GM18507 (cell line): ENCODE measurements around the gene ARHGAP30.
"Not testable (repeated sequence)": the region's sequence is repeated elsewhere in the genome, so short reads cannot be mapped to it uniquely, and the experiment has no call there.

Experiments used
- DNase-seq: peaks from one replicate; pipeline ENCODE4 v3.0.0; 2011; ENCODE audit warnings: low read depth; ENCODE audit not compliant: insufficient read length; ENCODE audit errors: extremely low spot score
- FAIRE-seq: peaks from 2 replicates; lab custom pipeline; 2011; peaks lifted over from hg19 to GRCh38; lab: Jason Lieb, UNC

Gene ARHGAP30

GRCh38 chr1:161046605-161047228 is 23.0 kb downstream of the ARHGAP30 start:
- DNase-seq (no peak), FAIRE-seq (peak; percentile 88)

- DNase-seq = no peak
- peak; percentile 94 for FAIRE-seq
Measured at GRCh38 chr1:161045736-161046604, 23.7 kb downstream of the ARHGAP30 start, which contains the start of gene USF1. USF1 (minus strand) TSS chr1:161045977; CDS start chr1:161043275, 2,702 bp downstream.

DNA sequence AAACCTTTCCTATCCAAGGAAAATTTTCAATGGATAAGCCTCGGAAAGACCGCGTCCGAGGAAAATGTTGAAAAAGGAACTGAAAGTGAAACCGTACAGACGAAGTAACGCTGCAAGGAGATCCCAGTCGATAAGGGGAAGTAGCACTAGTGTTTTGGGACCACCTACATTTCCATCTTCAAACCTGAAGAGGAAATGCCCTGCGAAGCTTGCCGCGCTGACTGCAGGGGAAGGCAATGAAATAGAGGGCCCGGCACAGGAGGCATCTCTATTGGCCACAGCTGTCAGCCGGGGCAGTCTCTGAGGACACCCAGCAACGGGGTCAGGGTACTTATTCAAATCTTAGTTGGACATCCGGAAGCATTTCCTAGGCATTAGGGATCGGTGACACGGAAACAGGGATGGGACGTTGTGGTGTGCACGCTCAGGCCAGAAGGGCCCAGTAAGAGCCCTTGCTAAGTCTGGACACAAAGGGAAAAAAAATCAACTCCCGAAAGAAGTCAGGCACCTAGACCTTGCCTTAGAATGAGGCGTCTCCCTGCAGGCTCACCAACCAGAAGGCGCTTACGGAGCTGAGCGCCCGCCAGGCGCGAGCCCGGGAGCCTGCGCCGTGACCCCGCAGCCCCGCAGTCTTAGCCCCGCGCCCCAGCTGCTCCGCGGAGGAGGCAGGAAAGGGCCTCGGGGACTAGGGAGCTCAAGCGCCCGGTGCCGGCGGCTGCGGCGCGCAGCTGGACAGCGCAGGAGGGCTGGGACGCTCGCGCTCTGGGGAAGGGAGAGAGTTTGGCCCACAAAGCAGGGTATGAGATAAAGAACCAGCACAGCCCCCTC is 24.6 kb downstream of the ARHGAP30 start:
- FAIRE-seq (peak; percentile 91), DNase-seq (no peak)

- FAIRE-seq (no peak), DNase-seq (no peak)
Measured at GRCh38 chr1:161044535-161044907, 25.2 kb downstream of the ARHGAP30 start.

GRCh38 chr1:161039546-161039945 is 30.1 kb downstream of the ARHGAP30 start:
- DNase-seq = no peak
- no peak for FAIRE-seq

DNA sequence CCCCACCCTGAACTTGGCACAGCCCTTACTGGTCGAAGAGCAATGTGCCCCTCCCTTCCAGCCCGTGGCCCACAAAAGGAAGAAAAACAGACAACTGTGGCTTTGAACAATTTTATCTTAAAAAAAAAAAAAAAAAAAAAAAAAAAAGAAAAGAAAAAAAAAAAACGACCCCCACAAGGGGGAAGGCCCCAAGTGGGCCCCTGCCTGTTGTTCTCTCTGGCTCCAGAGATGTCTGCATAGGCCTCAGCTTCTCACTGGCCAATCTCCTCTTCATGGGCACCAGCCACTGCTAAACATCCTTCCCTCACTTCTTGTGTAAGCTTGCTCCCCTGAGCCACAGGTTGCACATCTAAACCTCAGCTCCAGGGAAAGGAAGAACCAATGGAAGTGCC is 30.5 kb downstream of the ARHGAP30 start:
- FAIRE-seq = no peak

DNA sequence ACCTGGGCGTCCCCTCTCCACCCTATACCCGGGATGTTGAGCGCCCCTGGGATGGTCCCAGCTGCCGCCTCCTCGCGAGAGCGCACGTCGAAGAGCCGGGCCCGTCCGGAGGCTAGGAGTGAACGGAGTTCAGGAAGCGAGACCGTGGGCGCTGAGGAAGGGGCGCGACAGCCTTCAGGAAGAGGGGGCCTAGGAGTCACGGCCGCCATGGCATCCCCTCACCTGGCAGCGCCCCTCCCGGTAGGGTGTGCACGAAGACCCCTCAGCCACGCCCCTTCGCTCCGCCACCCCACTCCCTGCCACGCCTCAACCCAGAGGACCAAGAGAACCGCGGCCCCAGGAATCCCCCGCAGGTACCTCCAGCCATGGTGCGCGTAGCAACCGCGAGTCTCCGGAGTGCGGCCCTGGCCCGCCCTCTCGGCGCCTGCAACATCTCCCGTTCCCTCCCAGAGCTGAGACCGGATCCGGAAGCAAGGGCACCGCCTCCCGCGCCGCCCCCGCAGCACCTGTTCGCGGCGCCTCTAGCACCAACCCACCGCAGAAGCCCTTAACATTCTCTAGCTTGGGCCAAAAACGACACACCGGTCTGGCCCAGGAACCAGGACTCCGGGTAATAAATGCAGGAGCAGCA is 31.1 kb downstream of the ARHGAP30 start, which contains the start of gene TSTD1:
Gene TSTD1, minus strand, starts transcription at position 442 of the 631 bp plus-strand sequence. Its CDS starts 75 bp downstream, at position 367.
- FAIRE-seq = peak; percentile 97
- peak; percentile 83 for DNase-seq

More for the DNA sequence above, 30.5 kb downstream of the ARHGAP30 start:
- no peak for DNase-seq

DNA sequence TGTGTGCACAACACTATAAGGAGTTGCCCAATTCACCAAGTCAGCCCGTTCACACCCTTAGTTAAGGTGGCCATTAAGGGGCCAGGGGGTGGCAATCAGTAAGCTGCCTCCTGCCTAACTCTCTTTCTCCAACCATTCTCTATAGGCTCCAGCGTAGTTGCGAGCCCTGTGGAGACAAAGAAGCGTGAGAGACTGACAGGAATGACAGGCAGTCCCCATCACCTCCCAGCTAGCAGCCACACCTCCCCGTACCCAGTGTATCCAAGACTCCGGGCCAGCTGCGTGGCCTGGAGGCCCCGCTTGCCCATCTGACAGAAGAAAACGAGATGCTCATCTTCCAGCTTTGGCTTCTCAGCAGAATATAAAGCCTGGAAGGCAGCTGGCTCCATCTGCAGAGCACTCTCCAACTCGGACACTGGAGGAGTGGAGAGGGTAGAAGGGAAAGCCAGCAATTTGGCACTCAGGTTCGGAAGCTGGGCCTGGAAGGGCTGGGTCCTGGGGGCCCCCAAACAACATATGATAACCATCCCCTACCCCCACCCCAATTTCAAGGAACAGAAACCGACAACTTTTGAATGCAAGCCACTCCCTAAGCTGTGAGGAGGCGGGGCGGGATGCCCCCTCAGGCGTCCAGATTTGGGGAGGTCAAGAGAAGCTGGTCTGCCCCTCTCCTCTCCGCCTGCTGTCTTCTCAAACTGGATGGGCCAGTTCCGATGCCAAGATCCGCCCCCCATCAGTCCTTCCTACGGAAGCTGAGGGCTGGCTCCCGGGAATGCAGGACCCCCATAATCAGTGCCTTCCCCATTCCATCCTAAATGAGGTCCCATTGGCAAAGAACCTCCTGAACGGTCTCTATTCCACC is 31.8 kb downstream of the ARHGAP30 start:
- FAIRE-seq (no peak), DNase-seq (no peak)

GRCh38 chr1:161033751-161034150 is 35.9 kb downstream of the ARHGAP30 start:
- DNase-seq = no peak
- no peak for FAIRE-seq

DNA sequence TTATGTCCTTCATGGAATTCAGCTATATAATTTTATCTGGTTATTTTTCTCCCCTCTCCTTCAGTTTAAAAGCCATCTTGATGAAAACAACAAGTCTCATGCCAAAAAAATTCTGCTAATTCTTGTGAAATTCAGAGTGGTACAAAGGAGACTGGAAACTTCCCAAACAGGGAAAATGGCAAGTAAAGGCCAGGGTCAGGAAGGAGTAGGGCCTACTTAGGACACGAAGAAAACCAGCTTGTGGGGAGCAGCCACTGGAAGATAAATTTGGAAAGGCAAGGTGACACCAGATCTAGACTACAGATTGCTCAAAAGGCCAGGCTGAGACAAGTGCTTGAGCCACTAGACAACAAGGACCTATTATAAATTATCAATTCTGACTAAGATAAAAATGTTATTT is 37.3 kb downstream of the ARHGAP30 start:
- no peak for DNase-seq
- no peak for FAIRE-seq

DNA sequence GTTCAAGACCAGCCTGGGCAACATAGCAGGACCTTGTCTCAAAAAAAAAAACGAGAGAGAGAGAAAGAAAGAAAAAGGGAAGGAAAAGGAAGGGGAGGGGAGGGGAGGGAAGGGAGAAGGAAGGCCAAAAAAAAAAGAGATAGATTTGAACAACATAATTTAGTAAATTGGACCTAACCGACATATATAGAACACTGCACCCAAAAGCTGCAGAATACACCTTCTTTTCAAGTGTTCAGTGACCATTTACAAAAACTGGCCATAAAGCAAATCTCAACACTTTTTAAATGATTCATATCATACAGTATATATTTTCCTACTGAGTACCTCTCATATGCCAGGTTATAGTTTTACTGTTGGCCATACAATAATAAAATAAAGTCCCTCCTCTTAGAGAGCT is 37.8 kb downstream of the ARHGAP30 start:
- no peak for FAIRE-seq
- DNase-seq = no peak

GRCh38 chr1:161029466-161029865 is 40.2 kb downstream of the ARHGAP30 start:
- FAIRE-seq, DNase-seq: not testable (repeated sequence)

DNA sequence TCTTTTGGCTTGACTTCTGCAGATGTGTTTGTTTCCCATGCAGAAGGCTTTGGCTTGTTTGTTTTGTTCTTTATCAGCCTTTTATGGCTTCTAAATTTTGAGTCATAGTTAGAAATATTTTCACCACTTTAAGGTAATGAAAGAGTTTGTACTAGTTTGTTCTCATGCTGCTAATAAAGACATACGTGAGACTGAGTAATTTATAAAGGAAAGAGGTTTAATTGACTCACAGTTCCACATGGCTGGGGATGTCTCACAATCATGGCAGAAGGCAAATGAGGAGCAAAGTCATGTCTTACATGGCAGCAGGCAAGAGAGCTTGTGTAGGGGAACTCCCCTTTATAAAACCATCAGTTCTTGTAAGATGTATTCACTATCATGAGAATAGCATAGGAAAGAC is 42.7 kb downstream of the ARHGAP30 start:
- not testable (repeated sequence) for FAIRE-seq, DNase-seq

- FAIRE-seq = not testable (repeated sequence)
Measured at GRCh38 chr1:161022432-161022831, 47.3 kb downstream of the ARHGAP30 start.

GRCh38 chr1:161021970-161022353 is 47.7 kb downstream of the ARHGAP30 start:
- FAIRE-seq = no peak

More at GRCh38 chr1:161022432-161022831, 47.3 kb downstream of the ARHGAP30 start:
- not testable (repeated sequence) for DNase-seq

GRCh38 chr1:161021165-161021969 is 48.3 kb downstream of the ARHGAP30 start:
- peak; percentile 88 for FAIRE-seq
- peak; percentile 93 for DNase-seq

More at GRCh38 chr1:161021970-161022353, 47.7 kb downstream of the ARHGAP30 start:
- no peak for DNase-seq

- no peak for DNase-seq
- FAIRE-seq = no peak
Measured at GRCh38 chr1:161020509-161021164, 49.1 kb downstream of the ARHGAP30 start, which contains the start of gene F11R. F11R (minus strand) TSS chr1:161021152; CDS start chr1:161021073, 79 bp downstream.
